MM.1S (cell line): Measurements from ENCODE around the gene SH2D7.

Experiments
- DNase-seq: peaks from one replicate; pipeline ENCODE4 v3.0.0-alpha.2; 2015
- H2AFZ ChIP-seq: fragments of 300-600 bp; sonication (generic); 2 replicates; pipeline ENCODE4 v1.6.0; 2016; ENCODE audit warnings: antibody characterized with exemption, low read length
- H3F3A ChIP-seq: fragments of 300-600 bp; sonication (generic); 2 replicates; pipeline ENCODE4 v1.6.1; 2016; ENCODE audit warnings: mild to moderate bottlenecking, antibody characterized with exemption, low read length, moderate library complexity, mixed read lengths; ENCODE audit not compliant: insufficient read depth
- H3K27ac ChIP-seq: fragments of 300-600 bp; sonication (generic); 2 replicates; pipeline ENCODE4 v1.5.1; 2016; ENCODE audit warnings: mild to moderate bottlenecking, low read length
- H3K27me3 ChIP-seq: fragments of 300-600 bp; sonication (generic); replicated peaks from 2 replicates; pipeline ENCODE4 v1.6.0; 2016; ENCODE audit warnings: low read length; ENCODE audit not compliant: insufficient read depth
- H3K36me3 ChIP-seq: fragments of 300-600 bp; sonication (generic); replicated peaks from 2 replicates; pipeline ENCODE4 v1.6.1; 2016; ENCODE audit warnings: mild to moderate bottlenecking, low read length, mixed read lengths; ENCODE audit not compliant: insufficient read depth
- H3K4me1 ChIP-seq: fragments of 300-600 bp; sonication (generic); 2 replicates; pipeline ENCODE4 v1.6.1; 2016; ENCODE audit warnings: low read length, mixed read lengths
- H3K4me2 ChIP-seq: fragments of 300-600 bp; sonication (generic); 2 replicates; pipeline ENCODE4 v1.6.0; 2016; ENCODE audit warnings: low read depth, low read length
- H3K4me3 ChIP-seq: fragments of 300-600 bp; sonication (generic); 2 replicates; pipeline ENCODE4 v1.5.1; 2016; ENCODE audit warnings: low read length, mixed read lengths
- H3K79me2 ChIP-seq: fragments of 300-600 bp; sonication (generic); 2 replicates; pipeline ENCODE4 v1.6.1; 2016; ENCODE audit warnings: mixed run types, low read length, mixed read lengths
- H3K9ac ChIP-seq: fragments of 300-600 bp; sonication (generic); 2 replicates; pipeline ENCODE4 v1.6.1; 2016; ENCODE audit warnings: low read length, mixed read lengths
- H3K9me2 ChIP-seq: fragments of 300-600 bp; sonication (generic); replicated peaks from 2 replicates; pipeline ENCODE4 v1.6.1; 2016; ENCODE audit warnings: mild to moderate bottlenecking, low read length, mixed read lengths; ENCODE audit not compliant: insufficient read depth
- H3K9me3 ChIP-seq: fragments of 300-600 bp; sonication (generic); replicated peaks from 2 replicates; pipeline ENCODE4 v1.6.1; 2016; ENCODE audit warnings: mild to moderate bottlenecking, low read length, mixed read lengths; ENCODE audit not compliant: insufficient read depth
- H4K20me1 ChIP-seq: fragments of 300-600 bp; sonication (generic); 2 replicates; pipeline ENCODE4 v1.6.1; 2016; ENCODE audit warnings: mild to moderate bottlenecking, low read length, moderate library complexity, mixed read lengths; ENCODE audit not compliant: insufficient read depth
- EZH2 ChIP-seq: fragments of 300-600 bp; sonication (generic); optimal IDR thresholded peaks from 2 replicates; pipeline ENCODE3; 2017; ENCODE audit warnings: low read depth, mild to moderate bottlenecking, antibody characterized with exemption, low read length, mixed read lengths
- EZH2phosphoT487 ChIP-seq: fragments of 300-600 bp; sonication (generic); IDR thresholded peaks from 2 replicates; pipeline ENCODE4 v1.6.1; 2018; ENCODE audit warnings: antibody characterized with exemption, low read length
- TF ChIP-seq, protein P1 (sequence below): fragments of 300-600 bp; sonication (generic); IDR thresholded peaks from 2 replicates; pipeline ENCODE4 v1.5.1; 2016; ENCODE audit warnings: antibody characterized with exemption, low read length, mixed read lengths

The SH2D7 gene

DNA sequence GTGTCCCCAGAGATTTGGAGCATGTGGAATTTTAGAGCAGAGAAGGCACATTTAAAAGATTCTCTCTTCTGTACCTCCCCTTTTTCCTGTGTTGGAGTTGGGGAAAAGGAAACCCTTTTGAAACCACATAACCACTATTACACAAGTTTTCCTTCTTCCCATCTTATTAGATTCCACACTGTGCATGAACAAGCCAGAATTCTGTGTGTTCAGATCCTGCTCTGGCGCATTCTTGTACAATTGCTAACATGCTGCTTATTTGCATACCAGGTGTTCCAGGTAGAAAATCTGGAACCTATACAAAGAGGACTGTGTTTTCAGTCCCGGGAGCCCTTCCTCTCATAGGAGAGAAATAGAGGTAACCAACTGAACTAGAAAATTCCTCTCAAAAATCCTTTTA, 41.4 kb downstream of the SH2D7 start:
- H3K9me3 ChIP-seq, result no peaks in the 10 kb centered on the region
- no peak overlapping the region for H2AFZ ChIP-seq
- no peaks in the 10 kb centered on the region for H3K27me3 ChIP-seq
- no peaks in the 10 kb centered on the region for H3K9me2 ChIP-seq
- no peaks in the 10 kb centered on the region for H3K36me3 ChIP-seq
- no peak overlapping the region for H3K27ac ChIP-seq
- DNase-seq, result no peak
- no peaks in the 10 kb centered on the region for H4K20me1 ChIP-seq
- no peak overlapping the region for H3K4me2 ChIP-seq
- peaks cover 5% of the 10 kb centered on the region; the same call in 1 of the 2 replicates for H3F3A ChIP-seq
- H3K79me2 ChIP-seq, result no peaks in the 10 kb centered on the region
- H3K4me1 ChIP-seq, result no peaks in the 10 kb centered on the region
- no peak overlapping the region for H3K4me3 ChIP-seq
- TF ChIP-seq EZH2phosphoT487 (no peak), EZH2 (no peak)
- TF ChIP-seq, protein P1, sequence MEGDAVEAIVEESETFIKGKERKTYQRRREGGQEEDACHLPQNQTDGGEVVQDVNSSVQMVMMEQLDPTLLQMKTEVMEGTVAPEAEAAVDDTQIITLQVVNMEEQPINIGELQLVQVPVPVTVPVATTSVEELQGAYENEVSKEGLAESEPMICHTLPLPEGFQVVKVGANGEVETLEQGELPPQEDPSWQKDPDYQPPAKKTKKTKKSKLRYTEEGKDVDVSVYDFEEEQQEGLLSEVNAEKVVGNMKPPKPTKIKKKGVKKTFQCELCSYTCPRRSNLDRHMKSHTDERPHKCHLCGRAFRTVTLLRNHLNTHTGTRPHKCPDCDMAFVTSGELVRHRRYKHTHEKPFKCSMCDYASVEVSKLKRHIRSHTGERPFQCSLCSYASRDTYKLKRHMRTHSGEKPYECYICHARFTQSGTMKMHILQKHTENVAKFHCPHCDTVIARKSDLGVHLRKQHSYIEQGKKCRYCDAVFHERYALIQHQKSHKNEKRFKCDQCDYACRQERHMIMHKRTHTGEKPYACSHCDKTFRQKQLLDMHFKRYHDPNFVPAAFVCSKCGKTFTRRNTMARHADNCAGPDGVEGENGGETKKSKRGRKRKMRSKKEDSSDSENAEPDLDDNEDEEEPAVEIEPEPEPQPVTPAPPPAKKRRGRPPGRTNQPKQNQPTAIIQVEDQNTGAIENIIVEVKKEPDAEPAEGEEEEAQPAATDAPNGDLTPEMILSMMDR, result no peak
- H3K9ac ChIP-seq, result no peak overlapping the region

DNA sequence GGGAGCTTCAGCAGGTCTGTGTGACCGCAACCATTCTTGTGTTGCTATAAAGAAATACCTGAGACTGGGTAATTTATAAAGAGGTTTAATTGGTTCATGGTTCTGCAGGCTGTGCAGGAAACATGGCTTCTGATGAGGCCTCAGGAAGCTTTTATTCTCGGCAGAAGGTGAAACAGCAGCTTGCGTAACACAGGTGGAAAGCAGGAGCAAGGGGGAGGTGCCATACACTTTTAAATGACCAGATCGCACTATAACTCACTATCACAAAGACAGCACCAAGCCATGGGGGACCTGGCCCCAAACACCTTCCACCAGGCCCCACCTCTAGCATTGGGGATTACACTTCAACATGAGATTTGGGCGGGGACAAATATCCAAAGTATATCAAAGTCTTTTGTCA, 47.2 kb downstream of the SH2D7 start:
- Histone ChIP-seq H3K27me3 (no peaks in the 10 kb centered on the region), H3K9me2 (no peaks in the 10 kb centered on the region), H3K36me3 (no peaks in the 10 kb centered on the region), H3K4me1 (no peaks in the 10 kb centered on the region), H3K9ac (no peak overlapping the region), H3K9me3 (no peaks in the 10 kb centered on the region), H3K4me2 (no peak overlapping the region), H4K20me1 (no peaks in the 10 kb centered on the region), H3K79me2 (no peaks in the 10 kb centered on the region), H3F3A (no peaks in the 10 kb centered on the region), H3K4me3 (no peak overlapping the region), H2AFZ (no peak overlapping the region), H3K27ac (no peak overlapping the region)
- no peak for DNase-seq
- no peak for TF ChIP-seq EZH2
- no peak for TF ChIP-seq EZH2phosphoT487
- TF ChIP-seq, protein P1, result no peak

DNA sequence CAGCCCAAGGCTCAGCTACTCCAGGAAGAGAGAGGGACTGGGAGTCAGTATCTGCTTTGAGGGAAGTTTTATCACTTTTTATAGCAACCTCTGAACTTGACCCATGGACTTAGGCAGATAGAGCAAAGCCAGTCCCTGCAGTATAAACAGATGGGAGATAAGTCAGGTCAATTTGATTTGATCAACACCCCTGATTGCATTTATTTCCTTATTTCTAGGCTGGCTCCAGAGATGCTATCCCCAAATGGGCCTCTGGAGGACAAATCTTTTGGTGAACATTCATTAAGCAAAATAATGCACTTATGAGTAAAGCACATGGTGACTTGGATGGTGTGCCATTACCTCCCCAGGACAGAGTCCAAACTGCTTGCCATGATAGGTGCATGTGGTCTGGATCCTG, 47.9 kb downstream of the SH2D7 start:
- Histone ChIP-seq H3K9me3 (no peaks in the 10 kb centered on the region), H3K36me3 (no peaks in the 10 kb centered on the region), H3K4me2 (no peak overlapping the region), H2AFZ (no peak overlapping the region), H3K9me2 (no peaks in the 10 kb centered on the region), H3K4me1 (no peaks in the 10 kb centered on the region), H3K27me3 (no peaks in the 10 kb centered on the region), H3K27ac (no peak overlapping the region), H3K4me3 (no peak overlapping the region), H4K20me1 (no peaks in the 10 kb centered on the region), H3F3A (no peaks in the 10 kb centered on the region), H3K9ac (no peak overlapping the region), H3K79me2 (no peaks in the 10 kb centered on the region)
- no peak for DNase-seq
- TF ChIP-seq EZH2phosphoT487, result no peak
- TF ChIP-seq, protein P1, result no peak
- TF ChIP-seq EZH2, result no peak
